K562 (cell line): ENCODE measurements around the gene S100A7A. TPM values are rescaled to one million over a fixed set of nuclear protein-coding genes. Genes with fewer than 3 reads are reported as not detected.

Source experiments
- ARNT ChIP-seq, 2 experiments: fragments of 450-650 bp; IDR thresholded peaks; 2 replicates each; pipeline ENCODE4 v1.6.1; 2016; ENCODE audit warnings: mild to moderate bottlenecking in 1 of 2
- DACH1 ChIP-seq: fragments of 450-650 bp; IDR thresholded peaks from 2 replicates; pipeline ENCODE4 v1.6.1; 2018; ENCODE audit not compliant: partially characterized antibody
- DNMT1 ChIP-seq: fragments of 450-650 bp; IDR thresholded peaks from 2 replicates; pipeline ENCODE4 v1.6.1; 2016; ENCODE audit warnings: antibody characterized with exemption, mild to moderate bottlenecking
- GABPB2 ChIP-seq: fragments of 250-450 bp; sonication (Bioruptor Pico); conservative IDR thresholded peaks from 2 replicates; pipeline ENCODE4 v1.5.1; 2021; ENCODE audit warnings: mild to moderate bottlenecking
- HDAC6 ChIP-seq: IDR thresholded peaks from 2 replicates; pipeline ENCODE4 v1.6.1; 2012; ENCODE audit warnings: low read depth, mild to moderate bottlenecking, control low read depth, inconsistent platforms, low read length, moderate library complexity
- HMG20A ChIP-seq: fragments of 450-650 bp; formaldehyde crosslinking; conservative IDR thresholded peaks from 2 replicates; pipeline ENCODE4 v1.4.0; 2020; ENCODE audit warnings: mild to moderate bottlenecking, mixed read lengths
- KLF10 ChIP-seq: fragments of 250-450 bp; sonication (Bioruptor Pico); IDR thresholded peaks from 2 replicates; pipeline ENCODE4 v1.6.1; 2021; ENCODE audit warnings: matching md5 sums
- LEF1 ChIP-seq: fragments of 450-650 bp; IDR thresholded peaks from 2 replicates; pipeline ENCODE4 v1.6.1; 2016; ENCODE audit warnings: mild to moderate bottlenecking
- PHF20 ChIP-seq: fragments of 450-650 bp; IDR thresholded peaks from 2 replicates; pipeline ENCODE4 v1.6.1; 2018; ENCODE audit not compliant: partially characterized antibody
- SIN3A ChIP-seq, 2 experiments: fragments of 150-350 bp in 1 of 2; IDR thresholded peaks; 2 replicates each; pipeline ENCODE4 v1.6.1; 2011 to 2016; ENCODE audit warnings: borderline replicate concordance in 2 of 2, low read depth in 2 of 2, low read length in 2 of 2, mild to moderate bottlenecking in 2 of 2, moderate library complexity in 2 of 2; ENCODE audit not compliant: control insufficient read depth in 1 of 2
- SREBF1 ChIP-seq: fragments of 150-350 bp; IDR thresholded peaks from 2 replicates; pipeline ENCODE4 v1.6.1; 2014; ENCODE audit warnings: antibody characterized with exemption, low read depth, low read length, borderline replicate concordance
- TAF7 ChIP-seq: fragments of 450-650 bp; IDR thresholded peaks from 2 replicates; pipeline ENCODE4 v1.6.1; 2016; ENCODE audit warnings: missing genetic modification characterization, missing compliant biosample characterization
- TSC22D4 ChIP-seq: fragments of 450-650 bp; IDR thresholded peaks from 2 replicates; pipeline ENCODE4 v1.6.1; 2016; ENCODE audit warnings: missing genetic modification characterization, missing biosample characterization, control low read depth
- ZBTB1 ChIP-seq: sonication (generic); formaldehyde crosslinking; IDR thresholded peaks from 2 replicates; pipeline ENCODE4 v1.8.1; 2023; ENCODE audit warnings: missing genetic modification reagents, low read depth, mild to moderate bottlenecking, borderline replicate concordance
- ZBTB7A ChIP-seq: IDR thresholded peaks from 2 replicates; pipeline ENCODE4 v1.6.1; 2011; ENCODE audit warnings: low read depth, mild to moderate bottlenecking, low read length, moderate library complexity, borderline replicate concordance; ENCODE audit not compliant: control insufficient read depth
- ZNF184 ChIP-seq: sonication (generic); formaldehyde crosslinking; IDR thresholded peaks from 2 replicates; pipeline ENCODE4 v1.5.0; 2020; ENCODE audit warnings: missing genetic modification reagents
- ZNF232 ChIP-seq: sonication (generic); formaldehyde crosslinking; IDR thresholded peaks from 2 replicates; pipeline ENCODE4 v1.8.0; 2022; ENCODE audit warnings: mild to moderate bottlenecking, missing genetic modification reagents
- ZNF239 ChIP-seq: fragments of 250-450 bp; sonication (Bioruptor Pico); IDR thresholded peaks from 2 replicates; pipeline ENCODE4 v1.4.0; 2020; ENCODE audit warnings: mild to moderate bottlenecking
- ZNF785 ChIP-seq: fragments of 250-450 bp; sonication (Bioruptor Pico); IDR thresholded peaks from 2 replicates; pipeline ENCODE4 v1.4.0; 2020; ENCODE audit warnings: mild to moderate bottlenecking
- ZNF830 ChIP-seq: fragments of 250-450 bp; sonication (Bioruptor Pico); IDR thresholded peaks from 2 replicates; pipeline ENCODE4 v1.5.0; 2021; ENCODE audit warnings: mild to moderate bottlenecking
- polyA plus RNA-seq, 8 experiments: library from polyadenylated mRNA; depleted of rRNA in 4 of 8; stranded (reverse) in 5 of 8; unstranded in 3 of 8; fragments of >200 nt; fragmentation: Nextera tagmentation in 2 of 8; fragmentation: Illumina TruSeq in 1 of 8; extraction: Ambion mirVana in 2 of 8; extraction: Trizol in 1 of 8; gene quantifications; 2 replicates each; pipeline versions ENCODE4 v1.2.1 to v1.2.3, GENCODE V29; 2011 to 2014; ENCODE audit warnings: inconsistent platforms in 1 of 8, missing spikeins in 1 of 8
- total RNA-seq, 7 experiments: library from RNA; depleted of rRNA in 6 of 7; stranded (reverse); fragments of >200 nt in 6 of 7; fragmentation: Illumina TruSeq in 2 of 7; extraction: Trizol in 2 of 7; gene quantifications; 2 replicates each; pipeline versions ENCODE4 v1.2.1 to v1.2.3, GENCODE V29; 2011 to 2021; ENCODE audit warnings: low replicate concordance in 1 of 7
- TF ChIP-seq, protein P1 (sequence below): fragments of 450-650 bp; formaldehyde crosslinking; IDR thresholded peaks from 2 replicates; pipeline ENCODE4 v1.4.0; 2022; ENCODE audit warnings: missing genetic modification characterization
- TF ChIP-seq, protein P2 (sequence below): fragments of 250-450 bp; sonication (Bioruptor Pico); IDR thresholded peaks from 2 replicates; pipeline ENCODE4 v1.5.0; 2021
- TF ChIP-seq, protein P3 (sequence below), 2 experiments: fragments of 450-650 bp in 1 of 2; sonication (generic) in 1 of 2; formaldehyde crosslinking; conservative IDR thresholded peaks; 2 replicates each; pipeline versions ENCODE4 v1.4.0 to v1.8.1; 2020 to 2022; ENCODE audit warnings: mild to moderate bottlenecking in 1 of 2, missing genetic modification reagents in 1 of 2
- TF ChIP-seq, protein P4 (sequence below): sonication (generic); formaldehyde crosslinking; IDR thresholded peaks from 2 replicates; pipeline ENCODE4 v1.9.0; 2022; ENCODE audit warnings: mild to moderate bottlenecking, missing genetic modification reagents
- TF ChIP-seq, protein P5 (sequence below): fragments of 450-650 bp; IDR thresholded peaks from 2 replicates; pipeline ENCODE4 v1.7.0; 2016; ENCODE audit warnings: borderline replicate concordance

The S100A7A gene
- total and polyA plus RNA-seq, 9 of the 15 experiments (the other 6 are each of a cell fraction or from before 2014, with no cell fraction given), result not detected

DNA sequence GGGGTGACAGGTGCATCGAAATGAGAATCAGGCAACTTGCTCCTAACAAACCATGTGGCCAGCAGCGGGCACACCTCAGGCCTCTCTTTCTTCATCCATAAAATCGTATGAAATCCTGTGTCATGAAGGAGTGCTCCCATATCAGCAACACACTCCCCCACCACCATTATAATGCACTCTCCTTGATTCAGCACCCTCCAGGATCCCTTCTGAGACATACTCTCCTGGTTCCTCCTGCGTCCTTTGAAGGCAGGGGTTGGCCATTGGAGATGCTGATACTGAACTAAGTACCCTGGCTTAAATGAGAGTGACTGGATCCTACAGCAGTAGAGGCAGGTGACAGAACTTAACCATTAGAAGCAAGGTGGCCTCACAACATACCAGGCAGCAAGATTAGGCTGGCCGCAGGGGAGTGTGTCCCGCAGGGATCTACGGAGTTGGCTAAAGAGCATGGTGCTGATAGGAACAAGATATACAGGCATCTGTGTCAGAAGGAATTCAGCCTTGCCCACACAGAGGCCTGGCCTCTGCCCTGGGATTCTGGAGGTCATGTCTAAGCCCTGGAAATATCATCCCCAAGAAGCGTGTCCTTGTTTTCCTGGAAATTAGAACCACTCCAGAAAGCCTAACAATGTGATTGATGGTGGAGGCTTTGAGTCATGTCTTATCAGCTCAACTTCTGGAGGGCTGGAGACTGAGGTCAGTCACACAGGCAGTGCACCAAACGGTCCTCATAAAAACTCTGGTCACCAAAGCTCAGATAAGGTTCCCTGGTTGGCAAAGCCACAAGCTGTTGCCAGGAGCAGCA, 16.8 kb downstream of the S100A7A start (continued):
- TF ChIP-seq KLF10 (CRISPR knock-in tag) (no peak), ZBTB1 (CRISPR knock-in tag) (no peak), SREBF1 (no peak), ZNF232 (no peak), ARNT (IDR thresholded peaks at IDR 0.05) (peak; percentile 56 to 63; a peak in 1 of 4 replicates), LEF1 (peak; percentile 48; the same call in 1 of the 2 replicates), ZNF239 (CRISPR knock-in tag) (peak; percentile 36; the same call in 1 of the 2 replicates), ZBTB7A (no peak; the same call in 1 of the 2 replicates), TAF7 (tag) (no peak), HMG20A (CRISPR knock-in tag) (0 out of 2 replicates have a peak, but pooled peaks have one; percentile 38), ZNF785 (CRISPR knock-in tag) (no peak), ZNF184 (CRISPR knock-in tag) (no peak), PHF20 (no peak), SIN3A (IDR thresholded peaks at IDR 0.05; ENCODE audit: borderline replicate concordance in 2 of 2, control insufficient read depth in 1 of 2, low read depth in 2 of 2, low read length in 2 of 2) (0 out of 4 replicates have a peak, but pooled peaks of 1 of the 2 experiments have one; percentile 10), DNMT1 (no peak), HDAC6 (no peak), ZNF830 (CRISPR knock-in tag) (no peak), GABPB2 (CRISPR knock-in tag) (no peak), TSC22D4 (tag) (no peak), DACH1 (peak; percentile 16)
- TF ChIP-seq, protein P1, sequence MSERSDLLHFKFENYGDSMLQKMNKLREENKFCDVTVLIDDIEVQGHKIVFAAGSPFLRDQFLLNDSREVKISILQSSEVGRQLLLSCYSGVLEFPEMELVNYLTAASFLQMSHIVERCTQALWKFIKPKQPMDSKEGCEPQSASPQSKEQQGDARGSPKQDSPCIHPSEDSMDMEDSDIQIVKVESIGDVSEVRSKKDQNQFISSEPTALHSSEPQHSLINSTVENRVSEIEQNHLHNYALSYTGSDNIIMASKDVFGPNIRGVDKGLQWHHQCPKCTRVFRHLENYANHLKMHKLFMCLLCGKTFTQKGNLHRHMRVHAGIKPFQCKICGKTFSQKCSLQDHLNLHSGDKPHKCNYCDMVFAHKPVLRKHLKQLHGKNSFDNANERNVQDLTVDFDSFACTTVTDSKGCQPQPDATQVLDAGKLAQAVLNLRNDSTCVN (CRISPR knock-in tag), result no peak
- TF ChIP-seq, protein P2, sequence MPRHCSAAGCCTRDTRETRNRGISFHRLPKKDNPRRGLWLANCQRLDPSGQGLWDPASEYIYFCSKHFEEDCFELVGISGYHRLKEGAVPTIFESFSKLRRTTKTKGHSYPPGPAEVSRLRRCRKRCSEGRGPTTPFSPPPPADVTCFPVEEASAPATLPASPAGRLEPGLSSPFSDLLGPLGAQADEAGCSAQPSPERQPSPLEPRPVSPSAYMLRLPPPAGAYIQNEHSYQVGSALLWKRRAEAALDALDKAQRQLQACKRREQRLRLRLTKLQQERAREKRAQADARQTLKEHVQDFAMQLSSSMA (CRISPR knock-in tag), result no peak
- TF ChIP-seq, protein P3, sequence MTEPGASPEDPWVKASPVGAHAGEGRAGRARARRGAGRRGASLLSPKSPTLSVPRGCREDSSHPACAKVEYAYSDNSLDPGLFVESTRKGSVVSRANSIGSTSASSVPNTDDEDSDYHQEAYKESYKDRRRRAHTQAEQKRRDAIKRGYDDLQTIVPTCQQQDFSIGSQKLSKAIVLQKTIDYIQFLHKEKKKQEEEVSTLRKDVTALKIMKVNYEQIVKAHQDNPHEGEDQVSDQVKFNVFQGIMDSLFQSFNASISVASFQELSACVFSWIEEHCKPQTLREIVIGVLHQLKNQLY (CRISPR knock-in tag; conservative IDR thresholded peaks at IDR 0.05), result no peak
- TF ChIP-seq, protein P4, sequence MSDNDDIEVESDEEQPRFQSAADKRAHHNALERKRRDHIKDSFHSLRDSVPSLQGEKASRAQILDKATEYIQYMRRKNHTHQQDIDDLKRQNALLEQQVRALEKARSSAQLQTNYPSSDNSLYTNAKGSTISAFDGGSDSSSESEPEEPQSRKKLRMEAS (CRISPR knock-in tag), result peak; percentile 69; the same call in 1 of the 2 replicates
- TF ChIP-seq, protein P5, sequence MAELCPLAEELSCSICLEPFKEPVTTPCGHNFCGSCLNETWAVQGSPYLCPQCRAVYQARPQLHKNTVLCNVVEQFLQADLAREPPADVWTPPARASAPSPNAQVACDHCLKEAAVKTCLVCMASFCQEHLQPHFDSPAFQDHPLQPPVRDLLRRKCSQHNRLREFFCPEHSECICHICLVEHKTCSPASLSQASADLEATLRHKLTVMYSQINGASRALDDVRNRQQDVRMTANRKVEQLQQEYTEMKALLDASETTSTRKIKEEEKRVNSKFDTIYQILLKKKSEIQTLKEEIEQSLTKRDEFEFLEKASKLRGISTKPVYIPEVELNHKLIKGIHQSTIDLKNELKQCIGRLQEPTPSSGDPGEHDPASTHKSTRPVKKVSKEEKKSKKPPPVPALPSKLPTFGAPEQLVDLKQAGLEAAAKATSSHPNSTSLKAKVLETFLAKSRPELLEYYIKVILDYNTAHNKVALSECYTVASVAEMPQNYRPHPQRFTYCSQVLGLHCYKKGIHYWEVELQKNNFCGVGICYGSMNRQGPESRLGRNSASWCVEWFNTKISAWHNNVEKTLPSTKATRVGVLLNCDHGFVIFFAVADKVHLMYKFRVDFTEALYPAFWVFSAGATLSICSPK, result no peak
